ES-I3 (cell line): ENCODE measurements around the gene CFAP77.

Experiments
- H3K36me3 ChIP-seq: 2 replicates; pipeline ENCODE4 v1.6.1; 2013; ENCODE audit warnings: mild to moderate bottlenecking, low read length, control low read depth, moderate library complexity; ENCODE audit not compliant: insufficient read depth
- H3K4me1 ChIP-seq: 2 replicates; pipeline ENCODE4 v1.6.1; 2013; ENCODE audit warnings: mild to moderate bottlenecking, control low read depth, low read length; ENCODE audit not compliant: insufficient read depth
- H3K9ac ChIP-seq: 2 replicates; pipeline ENCODE4 v1.6.1; 2013; ENCODE audit warnings: low read depth, mild to moderate bottlenecking, low read length, moderate library complexity
- H3K9me3 ChIP-seq: 2 replicates; pipeline ENCODE4 v1.6.1; 2013; ENCODE audit warnings: mild to moderate bottlenecking, low read length, moderate library complexity; ENCODE audit not compliant: control insufficient read depth, insufficient read depth

The CFAP77 gene

DNA sequence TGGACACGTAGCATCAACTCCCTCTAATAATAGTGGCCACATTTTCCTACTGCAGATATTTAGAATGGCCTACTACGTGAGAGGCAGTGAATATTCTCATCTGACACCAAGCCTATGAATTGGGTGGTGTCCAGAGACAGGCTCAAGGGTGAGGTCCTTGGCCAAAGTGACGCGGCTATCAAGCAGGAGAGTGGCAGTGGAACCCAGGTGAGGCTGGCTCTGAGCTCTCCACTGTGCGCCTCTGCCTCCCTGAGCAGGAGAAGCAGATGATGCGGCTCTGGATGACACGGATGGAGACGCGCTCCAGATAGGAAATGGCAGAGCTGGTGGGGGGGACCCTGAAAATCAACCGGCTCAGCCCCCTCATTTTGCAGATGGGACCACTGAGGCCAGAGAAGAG, 69.7 kb downstream of the CFAP77 start:
- no peaks in the 10 kb centered on the region for H3K4me1 ChIP-seq
- H3K9me3 ChIP-seq, result no peaks in the 10 kb centered on the region
- H3K9ac ChIP-seq, result no peak overlapping the region
- no peaks in the 10 kb centered on the region for H3K36me3 ChIP-seq

DNA sequence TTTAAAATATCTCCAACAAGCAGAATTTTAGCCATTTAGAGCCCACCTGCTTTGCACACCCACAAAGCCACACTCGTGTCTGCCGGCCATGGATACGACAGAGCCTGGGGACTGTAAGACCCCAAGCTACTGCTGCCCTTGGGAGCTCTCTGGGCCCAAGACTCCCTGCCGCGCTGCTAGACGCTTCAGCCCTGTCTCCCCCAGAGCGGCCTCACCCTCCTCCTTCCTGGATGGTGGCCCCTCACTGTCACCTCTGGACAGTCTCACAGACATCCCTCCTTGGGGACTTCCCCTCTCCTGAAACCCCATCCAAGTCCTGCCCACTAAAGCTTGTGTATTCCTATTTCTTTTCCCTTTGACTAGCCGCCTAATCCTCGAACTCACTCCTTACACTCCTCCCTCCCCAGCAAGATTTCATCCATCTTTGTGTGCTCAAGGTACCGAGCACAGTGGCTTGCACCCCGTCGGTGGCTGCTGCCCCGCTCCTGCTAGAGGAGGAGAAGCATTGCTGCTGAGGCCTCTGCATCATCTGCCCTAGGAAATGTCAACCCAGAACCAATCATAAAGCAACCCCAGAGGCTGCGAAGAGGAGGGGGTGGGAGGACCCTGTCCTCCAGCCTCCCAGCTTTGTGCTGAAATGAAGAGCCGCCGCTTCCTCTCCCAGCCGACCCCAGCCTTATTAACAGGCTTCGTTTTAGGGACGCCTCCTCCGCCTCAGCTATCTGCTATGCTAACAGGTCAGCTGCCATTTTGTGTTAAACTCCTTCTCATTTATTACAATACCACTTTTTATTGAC, 71.2 kb downstream of the CFAP77 start:
- H3K36me3 ChIP-seq, result no peaks in the 10 kb centered on the region
- H3K4me1 ChIP-seq, result no peaks in the 10 kb centered on the region
- no peak overlapping the region for H3K9ac ChIP-seq
- H3K9me3 ChIP-seq, result no peaks in the 10 kb centered on the region

DNA sequence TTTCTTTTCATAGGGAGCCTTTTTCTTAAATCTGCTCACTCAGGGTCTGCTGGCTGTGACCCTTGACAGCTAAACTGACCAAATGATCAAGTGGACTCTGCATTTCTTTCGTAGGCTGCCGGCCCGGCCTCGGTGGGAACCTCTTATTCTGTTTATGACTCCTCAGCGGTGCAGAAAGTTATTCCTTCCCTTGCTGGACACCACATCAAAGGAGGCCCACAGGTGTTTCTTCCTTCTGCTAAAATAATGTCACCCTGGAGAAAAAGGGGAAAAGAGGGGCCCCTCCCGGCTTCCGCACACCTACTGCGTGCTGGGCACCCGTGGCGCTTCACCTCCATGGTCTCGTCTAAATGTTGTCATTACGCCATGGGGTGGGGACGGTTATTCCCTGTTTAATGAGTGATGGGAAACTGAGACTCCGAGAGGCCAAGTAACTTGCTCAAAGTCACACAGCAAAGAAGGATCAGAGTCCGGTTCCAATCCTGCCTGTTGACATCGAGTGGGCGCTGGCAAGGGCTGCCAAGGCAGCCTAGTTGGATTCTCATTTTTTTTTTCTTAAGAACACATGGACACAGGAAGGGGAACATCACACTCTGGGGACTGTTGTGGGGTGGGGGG, 72.3 kb downstream of the CFAP77 start:
- Histone ChIP-seq H3K9ac (no peak overlapping the region), H3K4me1 (no peaks in the 10 kb centered on the region)

DNA sequence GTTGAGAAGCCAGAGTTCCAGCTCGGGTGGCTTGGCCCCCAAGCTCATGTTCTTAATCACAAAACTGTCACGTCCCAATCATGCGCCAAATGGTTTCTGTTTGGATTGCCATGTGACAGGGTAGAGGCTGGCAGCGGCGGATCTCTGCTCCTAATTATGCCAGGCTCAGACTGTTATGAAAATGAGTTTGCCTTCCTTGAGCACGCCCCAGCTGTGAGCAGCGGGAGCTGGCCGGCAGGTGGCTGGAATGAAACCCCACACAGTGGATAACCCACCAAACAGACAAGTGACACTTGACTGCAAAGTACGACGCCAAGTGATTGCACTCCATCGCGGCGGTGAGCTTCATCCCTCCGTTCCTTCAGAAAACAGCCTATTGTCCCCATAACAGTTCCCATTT, 75.4 kb downstream of the CFAP77 start:
- Histone ChIP-seq H3K4me1 (no peaks in the 10 kb centered on the region), H3K9me3 (no peaks in the 10 kb centered on the region), H3K36me3 (no peaks in the 10 kb centered on the region), H3K9ac (no peak overlapping the region)

More for the DNA sequence above, 72.3 kb downstream of the CFAP77 start:
- Histone ChIP-seq H3K36me3 (no peaks in the 10 kb centered on the region), H3K9me3 (no peaks in the 10 kb centered on the region)

DNA sequence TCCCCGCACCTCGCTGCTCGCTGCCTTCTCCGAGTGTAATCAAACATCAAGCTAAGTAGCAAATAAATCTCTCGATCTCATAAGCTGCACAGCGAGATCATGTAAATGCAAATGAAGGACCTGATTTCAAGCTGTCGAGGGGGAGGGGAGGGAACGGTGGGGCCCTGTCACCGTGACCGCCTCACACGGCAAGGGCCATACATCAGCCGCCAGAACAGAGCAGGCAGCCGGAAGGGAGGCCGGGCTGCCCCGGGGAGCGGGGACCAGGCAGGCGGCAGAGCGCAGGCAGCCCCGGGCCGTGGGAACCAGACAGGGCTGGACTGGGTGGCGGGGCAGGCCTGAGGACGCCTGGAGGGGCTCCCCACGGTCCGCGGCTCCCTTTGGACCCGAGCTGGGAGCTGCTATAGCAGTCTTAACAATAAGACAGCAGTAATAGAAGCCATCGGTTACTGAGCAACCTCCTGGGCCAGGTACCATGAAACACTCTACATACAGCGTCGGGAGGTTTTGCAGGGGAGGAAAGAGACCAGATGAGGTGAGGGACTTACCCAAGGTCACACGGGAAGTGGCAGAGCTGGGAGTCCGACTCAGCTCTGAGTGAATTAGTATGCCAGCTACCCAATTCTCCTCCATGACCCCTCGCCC, 76.8 kb downstream of the CFAP77 start:
- Histone ChIP-seq H3K36me3 (no peaks in the 10 kb centered on the region), H3K9ac (no peak overlapping the region), H3K4me1 (no peaks in the 10 kb centered on the region), H3K9me3 (no peaks in the 10 kb centered on the region; the same call in 1 of the 2 replicates)

DNA sequence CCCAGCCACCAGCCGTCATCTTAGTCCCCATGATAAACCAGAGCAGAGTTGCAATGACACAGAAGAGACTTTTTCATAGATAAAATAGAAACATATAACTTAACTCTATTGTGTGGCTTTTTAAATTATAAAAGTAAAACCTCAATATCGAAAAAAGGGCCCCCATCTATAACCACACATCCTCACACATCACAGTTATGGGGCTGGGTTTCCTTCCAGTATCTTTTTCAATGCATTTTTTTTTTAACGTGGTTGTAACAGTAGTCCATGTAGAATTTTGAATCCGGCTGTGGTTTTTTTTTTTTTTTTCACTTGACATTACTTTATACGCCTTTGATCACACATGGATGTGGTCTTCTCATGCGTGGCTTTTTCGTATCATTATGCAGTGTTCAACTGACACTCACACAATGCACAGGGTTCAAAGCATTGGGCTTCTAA, 77.4 kb downstream of the CFAP77 start:
- Histone ChIP-seq H3K36me3 (no peaks in the 10 kb centered on the region), H3K9ac (no peak overlapping the region), H3K4me1 (no peaks in the 10 kb centered on the region), H3K9me3 (no peaks in the 10 kb centered on the region; the same call in 1 of the 2 replicates)

DNA sequence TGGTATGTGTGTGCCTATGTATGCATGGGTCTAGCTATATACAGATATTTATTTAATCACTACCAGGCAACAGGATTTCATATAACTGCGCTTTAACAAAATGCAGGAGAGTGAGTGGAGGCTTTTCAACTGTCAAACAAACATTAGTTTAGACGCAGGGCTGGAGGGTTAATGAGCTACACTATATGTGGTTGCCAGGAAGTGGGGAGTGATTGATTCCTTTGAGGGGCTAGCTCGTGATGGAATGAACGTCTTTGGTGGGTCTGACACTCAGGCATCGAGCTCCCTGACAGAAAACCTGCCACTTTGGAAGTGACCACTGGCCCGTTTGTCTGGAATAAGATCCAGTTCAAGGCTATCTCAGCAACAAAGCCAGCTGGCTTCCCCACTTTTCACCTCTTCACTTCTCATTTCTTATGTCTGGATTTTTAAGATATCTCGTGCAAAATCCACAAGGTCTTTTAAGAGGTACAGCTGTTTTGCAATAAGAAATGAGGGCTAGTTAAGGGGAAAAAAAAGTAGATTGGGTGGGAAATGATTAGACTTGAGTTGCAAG, 78.0 kb downstream of the CFAP77 start:
- no peak overlapping the region for H3K9ac ChIP-seq
- no peaks in the 10 kb centered on the region for H3K36me3 ChIP-seq
- H3K9me3 ChIP-seq, result no peaks in the 10 kb centered on the region; the same call in none of the 2 replicates
- H3K4me1 ChIP-seq, result no peaks in the 10 kb centered on the region

DNA sequence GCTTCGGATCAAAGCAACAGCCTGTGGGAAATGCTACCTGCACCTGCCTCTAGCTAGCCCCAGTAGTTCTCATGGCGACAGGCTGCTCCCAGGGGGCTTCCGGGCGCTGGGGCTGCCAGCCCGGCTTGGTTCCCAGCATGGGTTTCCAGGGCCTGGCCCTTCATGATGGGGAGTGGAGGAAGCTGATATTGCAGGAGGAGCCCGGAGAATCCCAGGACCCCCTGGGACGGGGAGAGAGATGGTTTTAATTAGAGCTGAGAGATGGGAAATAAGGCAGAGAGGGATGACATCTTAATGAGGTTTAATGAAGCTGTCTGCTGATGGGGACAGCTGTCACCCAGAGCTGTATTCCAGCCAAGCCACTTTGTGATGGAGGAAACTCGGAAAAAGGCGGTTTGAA, 78.6 kb downstream of the CFAP77 start:
- Histone ChIP-seq H3K9me3 (peaks cover 3% of the 10 kb centered on the region), H3K9ac (no peak overlapping the region), H3K36me3 (no peaks in the 10 kb centered on the region), H3K4me1 (no peaks in the 10 kb centered on the region)

DNA sequence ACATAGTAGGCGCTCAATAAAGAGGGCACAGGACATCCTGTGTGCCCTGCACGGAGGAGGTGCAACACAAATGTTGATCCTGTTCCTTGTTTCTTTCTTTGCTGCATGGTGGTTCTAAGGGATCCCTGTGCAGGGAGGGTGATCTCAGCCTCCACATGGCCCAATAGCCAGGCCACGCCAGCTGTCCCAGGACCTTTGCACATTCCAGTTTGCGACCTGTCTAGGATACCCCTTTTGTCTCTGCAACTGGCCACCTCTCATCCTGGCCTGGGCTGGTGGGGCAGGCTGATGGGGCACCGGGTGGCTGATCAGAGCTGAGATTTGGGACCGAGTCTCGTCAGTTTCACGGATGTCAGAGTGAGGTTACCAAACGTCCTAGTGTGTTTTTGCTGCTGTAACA, 79.5 kb downstream of the CFAP77 start:
- H3K9ac ChIP-seq, result no peak overlapping the region
- peaks cover 3% of the 10 kb centered on the region for H3K9me3 ChIP-seq

DNA sequence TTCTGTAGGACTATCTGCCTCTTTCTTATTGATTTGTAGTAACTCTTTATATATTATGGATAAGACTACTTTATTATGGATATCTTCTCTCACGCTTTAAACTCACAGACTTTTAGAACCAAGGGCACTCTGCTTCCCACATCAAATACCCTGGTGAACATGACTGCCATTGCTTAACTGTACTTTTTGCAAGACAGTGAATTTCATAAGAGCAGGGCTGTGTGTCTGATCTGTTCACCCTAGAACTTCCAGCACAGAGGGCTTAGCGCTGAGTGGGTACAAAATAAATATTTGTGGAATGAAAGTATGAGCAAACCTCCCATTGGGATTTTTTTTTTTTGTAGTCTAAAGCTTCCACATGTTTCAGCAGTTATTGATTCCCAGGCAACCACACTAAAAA, 84.8 kb downstream of the CFAP77 start:
- Histone ChIP-seq H3K9me3 (peaks cover 3% of the 10 kb centered on the region), H3K36me3 (no peaks in the 10 kb centered on the region), H3K9ac (no peak overlapping the region), H3K4me1 (no peaks in the 10 kb centered on the region; the same call in 1 of the 2 replicates)

More for the DNA sequence above, 79.5 kb downstream of the CFAP77 start:
- H3K36me3 ChIP-seq, result no peaks in the 10 kb centered on the region
- H3K4me1 ChIP-seq, result no peaks in the 10 kb centered on the region

DNA sequence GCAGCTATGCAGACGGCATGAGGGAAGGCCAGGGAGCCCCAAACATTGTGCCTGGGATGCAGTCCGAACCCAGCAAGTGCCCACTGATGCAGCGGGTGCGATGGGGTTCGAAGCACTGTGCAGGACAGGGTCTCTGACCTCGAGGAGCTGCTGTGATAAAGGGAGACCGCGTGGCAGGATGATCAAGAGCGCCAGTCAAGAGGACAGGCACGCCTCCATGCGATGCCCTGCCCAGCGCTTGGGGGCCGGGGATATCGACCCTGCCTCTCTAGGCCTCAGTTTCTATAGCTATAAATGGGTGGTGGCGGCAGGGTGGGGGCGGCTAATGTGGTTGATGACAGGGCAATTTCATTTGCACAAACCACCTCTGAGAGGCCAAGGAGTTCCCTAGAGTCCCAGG, 87.7 kb downstream of the CFAP77 start:
- Histone ChIP-seq H3K4me1 (no peaks in the 10 kb centered on the region; the same call in 1 of the 2 replicates), H3K36me3 (no peaks in the 10 kb centered on the region), H3K9me3 (peaks cover 3% of the 10 kb centered on the region), H3K9ac (no peak overlapping the region)

DNA sequence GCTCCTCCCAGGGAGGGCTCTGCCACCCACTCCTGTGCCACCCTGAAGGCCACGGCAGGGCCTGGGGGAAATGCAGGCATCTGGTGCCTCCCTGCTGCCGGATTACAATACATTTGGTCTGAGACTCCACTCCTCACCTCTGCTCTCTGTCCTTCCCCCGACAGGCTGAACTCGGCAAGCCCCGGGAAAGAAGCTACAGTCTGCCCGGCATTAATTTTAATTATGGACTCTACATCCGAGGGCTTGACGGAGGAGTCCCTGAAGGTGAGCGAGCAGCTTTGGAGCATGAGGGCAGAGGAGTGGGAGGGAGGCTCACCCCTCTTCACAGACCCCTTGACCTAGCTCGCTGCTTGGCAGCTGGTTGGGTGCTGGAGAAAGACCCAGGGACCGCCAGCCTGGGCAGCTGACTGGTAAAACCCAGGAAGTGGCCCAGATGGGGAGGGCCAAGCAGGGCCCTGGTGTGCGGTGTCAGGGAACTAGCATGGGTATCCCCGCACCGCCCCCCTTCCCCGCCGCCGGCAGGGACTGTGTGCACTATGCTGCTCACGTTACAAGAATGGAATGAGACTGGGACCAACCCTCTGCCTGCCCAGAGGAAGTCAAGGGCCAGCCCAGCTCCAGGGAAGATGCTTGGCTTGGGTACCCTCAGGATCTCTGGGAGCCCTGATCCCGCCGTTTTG, 88.7 kb downstream of the CFAP77 start:
- Histone ChIP-seq H3K36me3 (no peaks in the 10 kb centered on the region), H3K9ac (no peak overlapping the region), H3K4me1 (no peaks in the 10 kb centered on the region; the same call in 1 of the 2 replicates), H3K9me3 (no peaks in the 10 kb centered on the region)

DNA sequence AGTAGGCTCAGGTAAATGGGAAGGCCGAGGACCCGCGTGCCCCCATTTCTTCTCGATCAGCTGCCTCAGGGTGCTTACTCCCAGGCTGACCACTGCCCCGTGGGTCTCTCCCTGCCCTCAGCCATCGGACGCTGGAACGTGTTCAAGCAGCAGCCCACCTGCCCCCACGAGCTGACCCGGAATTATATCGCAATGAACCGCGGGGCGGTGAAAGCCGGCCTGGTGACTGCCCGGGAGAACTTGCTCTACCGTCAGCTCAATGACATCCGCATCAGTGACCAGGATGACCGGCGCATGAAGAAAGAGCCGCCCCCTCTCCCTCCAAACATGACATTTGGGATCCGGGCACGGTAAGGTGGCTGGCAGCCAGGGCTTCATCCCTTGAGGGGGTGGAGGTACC, 89.2 kb downstream of the CFAP77 start:
- H3K36me3 ChIP-seq, result no peaks in the 10 kb centered on the region
- no peaks in the 10 kb centered on the region for H3K9me3 ChIP-seq
- H3K9ac ChIP-seq, result no peak overlapping the region
- no peaks in the 10 kb centered on the region; the same call in 1 of the 2 replicates for H3K4me1 ChIP-seq

DNA sequence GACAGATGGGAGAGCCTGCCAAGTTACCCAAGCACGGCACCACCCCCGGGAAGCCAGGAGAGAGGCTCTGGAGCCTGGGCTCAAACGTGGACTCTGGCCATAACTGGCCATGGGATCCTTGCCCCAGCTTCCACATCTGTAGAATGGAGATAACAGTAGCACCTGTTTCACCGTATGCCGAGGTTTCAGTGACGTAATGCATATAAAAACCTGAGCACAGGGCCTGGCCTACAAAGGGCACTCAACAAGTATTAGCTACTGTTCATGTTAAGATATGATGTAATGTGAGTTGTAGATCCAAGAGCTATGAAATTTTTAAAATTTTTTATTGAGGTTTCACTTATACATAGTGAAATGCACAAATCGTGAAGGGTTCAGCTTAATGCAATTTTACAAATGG, 90.2 kb downstream of the CFAP77 start:
- Histone ChIP-seq H3K36me3 (no peaks in the 10 kb centered on the region), H3K9me3 (no peaks in the 10 kb centered on the region), H3K4me1 (no peaks in the 10 kb centered on the region; the same call in 1 of the 2 replicates), H3K9ac (no peak overlapping the region)
